SK-N-SH treated with all-trans-retinoic acid at 6 μM for 48 hours (cell line): Measurements from ENCODE around the gene NOS3.

ENCODE experiments used
- ARNTL ChIP-seq: fragments of 450-650 bp; formaldehyde crosslinking; IDR thresholded peaks from 2 replicates; pipeline ENCODE4 v1.5.0; 2020; ENCODE audit warnings: low read depth, mild to moderate bottlenecking, moderate library complexity, borderline replicate concordance
- CSDC2 ChIP-seq: fragments of 250-450 bp; sonication (Bioruptor Pico); IDR thresholded peaks from 2 replicates; pipeline ENCODE4 v1.5.0; 2020; ENCODE audit warnings: mild to moderate bottlenecking, moderate library complexity
- GLIS3 ChIP-seq: fragments of 250-450 bp; sonication (Bioruptor Pico); IDR thresholded peaks from 2 replicates; pipeline ENCODE4 v1.5.0; 2020; ENCODE audit warnings: mild to moderate bottlenecking, moderate library complexity
- ISL1 ChIP-seq: fragments of 250-450 bp; sonication (Bioruptor Pico); IDR thresholded peaks from 2 replicates; pipeline ENCODE4 v2.1.2; 2022; ENCODE audit warnings: mild to moderate bottlenecking, moderate library complexity
- OSR1 ChIP-seq: fragments of 250-450 bp; sonication (Bioruptor Pico); IDR thresholded peaks from 2 replicates; pipeline ENCODE4 v1.8.0; 2022; ENCODE audit warnings: moderate library complexity, mild to moderate bottlenecking, inconsistent platforms
- RARB ChIP-seq: fragments of 250-450 bp; sonication (Bioruptor Pico); IDR thresholded peaks from 2 replicates; pipeline ENCODE4 v1.8.0; 2021; ENCODE audit warnings: mild to moderate bottlenecking, moderate library complexity
- SNAI2 ChIP-seq: fragments of 250-450 bp; sonication (Bioruptor Pico); IDR thresholded peaks from 2 replicates; pipeline ENCODE4 v1.5.0; 2020; ENCODE audit warnings: mild to moderate bottlenecking, moderate library complexity
- TCF4 ChIP-seq: fragments of 250-450 bp; sonication (Bioruptor Pico); IDR thresholded peaks from 2 replicates; pipeline ENCODE4 v1.8.0; 2021; ENCODE audit warnings: mild to moderate bottlenecking, moderate library complexity, borderline replicate concordance
- ZNF565 ChIP-seq: fragments of 450-650 bp; formaldehyde crosslinking; conservative IDR thresholded peaks from 2 replicates; pipeline ENCODE4 v1.5.0; 2020; ENCODE audit warnings: low read depth, mild to moderate bottlenecking, moderate library complexity
- TF ChIP-seq, protein P1 (sequence below): fragments of 250-450 bp; sonication (Bioruptor Pico); IDR thresholded peaks from 2 replicates; pipeline ENCODE4 v1.8.0; 2021; ENCODE audit warnings: low read depth, mild to moderate bottlenecking, moderate library complexity, borderline replicate concordance
- TF ChIP-seq, protein P2 (sequence below): fragments of 250-450 bp; sonication (Bioruptor Pico); IDR thresholded peaks from 2 replicates; pipeline ENCODE4 v1.5.1; 2020; ENCODE audit warnings: low read depth, mild to moderate bottlenecking, moderate library complexity
- TF ChIP-seq, protein P3 (sequence below): fragments of 250-450 bp; sonication (Bioruptor Pico); IDR thresholded peaks from 2 replicates; pipeline ENCODE4 v1.5.0; 2020; ENCODE audit warnings: mild to moderate bottlenecking, moderate library complexity
- TF ChIP-seq, protein P4 (sequence below): fragments of 250-450 bp; sonication (Bioruptor Pico); IDR thresholded peaks from 2 replicates; pipeline ENCODE4 v1.8.0; 2020; ENCODE audit warnings: mild to moderate bottlenecking, moderate library complexity, borderline replicate concordance

DNA sequence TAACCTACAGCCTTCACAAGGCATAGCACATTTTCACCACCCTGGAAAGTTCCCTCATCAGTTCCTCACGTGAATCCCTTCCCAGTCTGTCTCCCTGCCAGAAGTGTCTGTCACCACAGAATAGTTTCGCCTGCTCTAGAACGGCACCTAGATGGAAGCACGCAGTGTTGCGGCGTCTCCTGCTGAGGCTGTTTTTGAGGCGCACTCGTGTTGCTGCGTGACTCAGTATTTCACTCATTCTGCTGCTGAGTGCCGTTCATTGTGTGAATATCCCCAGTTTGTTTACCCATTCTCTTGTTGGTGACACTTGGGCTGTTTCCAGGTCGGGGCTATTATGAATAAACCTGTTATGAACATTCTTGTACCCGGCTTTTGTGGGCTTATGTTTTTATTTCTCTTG lies 12.8 kb downstream of the NOS3 start:
- no peak for TF ChIP-seq ZNF565 (CRISPR knock-in tag)
- no peak for TF ChIP-seq SNAI2 (CRISPR knock-in tag)
- TF ChIP-seq, protein P1, sequence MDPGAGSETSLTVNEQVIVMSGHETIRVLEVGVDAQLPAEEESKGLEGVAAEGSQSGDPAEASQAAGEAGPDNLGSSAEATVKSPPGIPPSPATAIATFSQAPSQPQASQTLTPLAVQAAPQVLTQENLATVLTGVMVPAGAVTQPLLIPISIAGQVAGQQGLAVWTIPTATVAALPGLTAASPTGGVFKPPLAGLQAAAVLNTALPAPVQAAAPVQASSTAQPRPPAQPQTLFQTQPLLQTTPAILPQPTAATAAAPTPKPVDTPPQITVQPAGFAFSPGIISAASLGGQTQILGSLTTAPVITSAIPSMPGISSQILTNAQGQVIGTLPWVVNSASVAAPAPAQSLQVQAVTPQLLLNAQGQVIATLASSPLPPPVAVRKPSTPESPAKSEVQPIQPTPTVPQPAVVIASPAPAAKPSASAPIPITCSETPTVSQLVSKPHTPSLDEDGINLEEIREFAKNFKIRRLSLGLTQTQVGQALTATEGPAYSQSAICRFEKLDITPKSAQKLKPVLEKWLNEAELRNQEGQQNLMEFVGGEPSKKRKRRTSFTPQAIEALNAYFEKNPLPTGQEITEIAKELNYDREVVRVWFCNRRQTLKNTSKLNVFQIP (CRISPR knock-in tag), result no peak
- TF ChIP-seq GLIS3 (CRISPR knock-in tag), result no peak
- TF ChIP-seq, protein P2, sequence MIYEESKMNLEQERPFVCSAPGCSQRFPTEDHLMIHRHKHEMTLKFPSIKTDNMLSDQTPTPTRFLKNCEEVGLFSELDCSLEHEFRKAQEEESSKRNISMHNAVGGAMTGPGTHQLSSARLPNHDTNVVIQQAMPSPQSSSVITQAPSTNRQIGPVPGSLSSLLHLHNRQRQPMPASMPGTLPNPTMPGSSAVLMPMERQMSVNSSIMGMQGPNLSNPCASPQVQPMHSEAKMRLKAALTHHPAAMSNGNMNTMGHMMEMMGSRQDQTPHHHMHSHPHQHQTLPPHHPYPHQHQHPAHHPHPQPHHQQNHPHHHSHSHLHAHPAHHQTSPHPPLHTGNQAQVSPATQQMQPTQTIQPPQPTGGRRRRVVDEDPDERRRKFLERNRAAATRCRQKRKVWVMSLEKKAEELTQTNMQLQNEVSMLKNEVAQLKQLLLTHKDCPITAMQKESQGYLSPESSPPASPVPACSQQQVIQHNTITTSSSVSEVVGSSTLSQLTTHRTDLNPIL (CRISPR knock-in tag), result no peak
- TF ChIP-seq ARNTL (CRISPR knock-in tag), result no peak
- TF ChIP-seq, protein P3, sequence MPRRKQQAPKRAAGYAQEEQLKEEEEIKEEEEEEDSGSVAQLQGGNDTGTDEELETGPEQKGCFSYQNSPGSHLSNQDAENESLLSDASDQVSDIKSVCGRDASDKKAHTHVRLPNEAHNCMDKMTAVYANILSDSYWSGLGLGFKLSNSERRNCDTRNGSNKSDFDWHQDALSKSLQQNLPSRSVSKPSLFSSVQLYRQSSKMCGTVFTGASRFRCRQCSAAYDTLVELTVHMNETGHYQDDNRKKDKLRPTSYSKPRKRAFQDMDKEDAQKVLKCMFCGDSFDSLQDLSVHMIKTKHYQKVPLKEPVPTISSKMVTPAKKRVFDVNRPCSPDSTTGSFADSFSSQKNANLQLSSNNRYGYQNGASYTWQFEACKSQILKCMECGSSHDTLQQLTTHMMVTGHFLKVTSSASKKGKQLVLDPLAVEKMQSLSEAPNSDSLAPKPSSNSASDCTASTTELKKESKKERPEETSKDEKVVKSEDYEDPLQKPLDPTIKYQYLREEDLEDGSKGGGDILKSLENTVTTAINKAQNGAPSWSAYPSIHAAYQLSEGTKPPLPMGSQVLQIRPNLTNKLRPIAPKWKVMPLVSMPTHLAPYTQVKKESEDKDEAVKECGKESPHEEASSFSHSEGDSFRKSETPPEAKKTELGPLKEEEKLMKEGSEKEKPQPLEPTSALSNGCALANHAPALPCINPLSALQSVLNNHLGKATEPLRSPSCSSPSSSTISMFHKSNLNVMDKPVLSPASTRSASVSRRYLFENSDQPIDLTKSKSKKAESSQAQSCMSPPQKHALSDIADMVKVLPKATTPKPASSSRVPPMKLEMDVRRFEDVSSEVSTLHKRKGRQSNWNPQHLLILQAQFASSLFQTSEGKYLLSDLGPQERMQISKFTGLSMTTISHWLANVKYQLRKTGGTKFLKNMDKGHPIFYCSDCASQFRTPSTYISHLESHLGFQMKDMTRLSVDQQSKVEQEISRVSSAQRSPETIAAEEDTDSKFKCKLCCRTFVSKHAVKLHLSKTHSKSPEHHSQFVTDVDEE (CRISPR knock-in tag), result no peak
- TF ChIP-seq RARB, result no peak
- TF ChIP-seq TCF4, result no peak
- TF ChIP-seq, protein P4, sequence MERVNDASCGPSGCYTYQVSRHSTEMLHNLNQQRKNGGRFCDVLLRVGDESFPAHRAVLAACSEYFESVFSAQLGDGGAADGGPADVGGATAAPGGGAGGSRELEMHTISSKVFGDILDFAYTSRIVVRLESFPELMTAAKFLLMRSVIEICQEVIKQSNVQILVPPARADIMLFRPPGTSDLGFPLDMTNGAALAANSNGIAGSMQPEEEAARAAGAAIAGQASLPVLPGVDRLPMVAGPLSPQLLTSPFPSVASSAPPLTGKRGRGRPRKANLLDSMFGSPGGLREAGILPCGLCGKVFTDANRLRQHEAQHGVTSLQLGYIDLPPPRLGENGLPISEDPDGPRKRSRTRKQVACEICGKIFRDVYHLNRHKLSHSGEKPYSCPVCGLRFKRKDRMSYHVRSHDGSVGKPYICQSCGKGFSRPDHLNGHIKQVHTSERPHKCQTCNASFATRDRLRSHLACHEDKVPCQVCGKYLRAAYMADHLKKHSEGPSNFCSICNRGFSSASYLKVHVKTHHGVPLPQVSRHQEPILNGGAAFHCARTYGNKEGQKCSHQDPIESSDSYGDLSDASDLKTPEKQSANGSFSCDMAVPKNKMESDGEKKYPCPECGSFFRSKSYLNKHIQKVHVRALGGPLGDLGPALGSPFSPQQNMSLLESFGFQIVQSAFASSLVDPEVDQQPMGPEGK, result no peak
- TF ChIP-seq ISL1 (CRISPR knock-in tag), result no peak
- no peak for TF ChIP-seq CSDC2 (CRISPR knock-in tag)
- no peak for TF ChIP-seq OSR1
